Gastroesophageal sphincter (tissue), 4 donors: ENCODE results near the gene SNAP29. TPM values are rescaled to one million over a fixed set of nuclear protein-coding genes. Genes with fewer than 3 reads are reported as not detected.

Source experiments
- ATAC-seq: fragments of 150-250 bp; one replicate; pipeline ENCODE4 v1.9.1; 2016; ENCODE audit warnings: mild to moderate bottlenecking, moderate library complexity
- H3K27ac ChIP-seq, 4 donors: fragments of 200-600 bp; sonication (generic) in 3 of 4; 1 replicate in 3 of 4; 2 replicates in 1 of 4; pipeline ENCODE4 v1.5.1; 2016 to 2019
- H3K27me3 ChIP-seq: fragments of 200-600 bp; sonication (generic); one replicate; pipeline ENCODE4 v1.5.1; 2019
- H3K36me3 ChIP-seq, 2 donors: fragments of 200-600 bp; sonication (generic); one replicate each; pipeline ENCODE4 v1.5.1; 2019; ENCODE audit warnings: control low read depth in 1 of 2
- H3K4me1 ChIP-seq, 3 donors: fragments of 200-600 bp; sonication (generic); 1 replicate in 2 of 3; 2 replicates in 1 of 3; pipeline ENCODE4 v1.5.1; 2016 to 2019; ENCODE audit warnings: control low read depth in 2 of 3
- H3K4me3 ChIP-seq, 2 donors: fragments of 200-600 bp; sonication (generic); one replicate each; pipeline ENCODE4 v1.5.1; 2019; ENCODE audit warnings: mild to moderate bottlenecking in 1 of 2, moderate library complexity in 1 of 2
- H3K9me3 ChIP-seq, 3 donors: fragments of 200-600 bp; sonication (generic); one replicate each; pipeline ENCODE4 v1.5.1; 2017 to 2019; ENCODE audit warnings: control low read depth in 2 of 3
- EP300 ChIP-seq: sonication (generic); formaldehyde crosslinking; IDR thresholded peaks from one replicate; pipeline ENCODE4 v1.6.1; 2017; ENCODE audit warnings: antibody characterized with exemption, mild to moderate bottlenecking
- POLR2A ChIP-seq, 2 donors: fragments of 450-650 bp; IDR thresholded peaks; one replicate each; pipeline ENCODE4 v1.6.1; 2017; ENCODE audit warnings: antibody characterized with exemption in 2 of 2, mild to moderate bottlenecking in 2 of 2, moderate library complexity in 1 of 2
- POLR2AphosphoS5 ChIP-seq: sonication (generic); formaldehyde crosslinking; IDR thresholded peaks from one replicate; pipeline ENCODE4 v1.6.1; 2017; ENCODE audit warnings: antibody characterized with exemption
- WGBS, 2 donors: methylation state at CpG; one replicate each; pipeline ENCODE4 v1.1.5; 2018; ENCODE audit warnings: low coverage in 1 of 2; 5-methylcytosine and 5-hydroxymethylcytosine counted together
- total RNA-seq, 4 donors: library from RNA; depleted of rRNA; stranded (reverse); fragments of >200 nt; gene quantifications; one replicate each; pipeline ENCODE4 v1.1.0, GENCODE V29; 2016
- TF ChIP-seq, protein P1 (sequence below), 4 experiments: fragments of 200-600 bp in 2 of 4; fragments of 450-650 bp in 2 of 4; sonication (generic) in 1 of 4; IDR thresholded peaks; one replicate each; pipeline ENCODE4 v1.5.1; 2017 to 2019; ENCODE audit warnings: antibody characterized with exemption in 4 of 4, mild to moderate bottlenecking in 2 of 4, moderate library complexity in 2 of 4

The SNAP29 gene
- total RNA-seq, 4 donors from 2014 or later = 22.1 to 33.8 (median 27.1) TPM

DNA sequence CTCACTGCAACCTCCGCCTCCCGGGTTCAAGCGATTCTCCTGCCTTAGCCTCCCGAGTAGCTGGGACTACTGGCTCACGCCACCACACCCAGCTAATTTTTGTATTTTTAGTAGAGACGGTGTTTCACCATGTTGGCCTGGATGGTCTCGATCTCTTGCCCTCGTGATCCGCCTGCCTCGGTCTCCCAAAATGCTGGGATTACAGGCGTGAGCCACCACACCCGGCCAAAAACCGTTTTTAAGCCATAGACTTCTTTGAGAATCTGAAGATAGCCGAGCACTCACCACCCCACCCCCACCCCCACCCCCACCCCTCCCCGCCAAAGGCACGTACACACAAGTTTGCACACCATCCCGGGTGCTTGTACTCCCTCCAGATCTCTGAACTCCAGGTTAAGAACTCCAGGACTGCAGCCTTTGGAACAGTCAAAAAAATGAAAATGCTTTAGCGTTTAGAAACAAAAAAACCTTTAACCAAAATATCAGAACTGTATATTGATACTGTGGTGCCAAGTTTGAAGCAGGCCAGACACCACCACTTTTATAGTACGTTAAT lies 59.9 kb downstream of the SNAP29 start:
- peaks cover 0 to 57% (median 11%) of the 10 kb centered on the region in 3 donors for H3K4me1 ChIP-seq
- peak overlapping the region in 3 of 4 donors; percentile 89 to 100 (median 97) for H3K27ac ChIP-seq
- TF ChIP-seq, protein P1, sequence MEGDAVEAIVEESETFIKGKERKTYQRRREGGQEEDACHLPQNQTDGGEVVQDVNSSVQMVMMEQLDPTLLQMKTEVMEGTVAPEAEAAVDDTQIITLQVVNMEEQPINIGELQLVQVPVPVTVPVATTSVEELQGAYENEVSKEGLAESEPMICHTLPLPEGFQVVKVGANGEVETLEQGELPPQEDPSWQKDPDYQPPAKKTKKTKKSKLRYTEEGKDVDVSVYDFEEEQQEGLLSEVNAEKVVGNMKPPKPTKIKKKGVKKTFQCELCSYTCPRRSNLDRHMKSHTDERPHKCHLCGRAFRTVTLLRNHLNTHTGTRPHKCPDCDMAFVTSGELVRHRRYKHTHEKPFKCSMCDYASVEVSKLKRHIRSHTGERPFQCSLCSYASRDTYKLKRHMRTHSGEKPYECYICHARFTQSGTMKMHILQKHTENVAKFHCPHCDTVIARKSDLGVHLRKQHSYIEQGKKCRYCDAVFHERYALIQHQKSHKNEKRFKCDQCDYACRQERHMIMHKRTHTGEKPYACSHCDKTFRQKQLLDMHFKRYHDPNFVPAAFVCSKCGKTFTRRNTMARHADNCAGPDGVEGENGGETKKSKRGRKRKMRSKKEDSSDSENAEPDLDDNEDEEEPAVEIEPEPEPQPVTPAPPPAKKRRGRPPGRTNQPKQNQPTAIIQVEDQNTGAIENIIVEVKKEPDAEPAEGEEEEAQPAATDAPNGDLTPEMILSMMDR (IDR thresholded peaks at IDR 0.05) = no peak
- TF ChIP-seq POLR2A (IDR thresholded peaks at IDR 0.05) (no peak), POLR2AphosphoS5 (no peak), EP300 (no peak)
- H3K36me3 ChIP-seq = no peaks in the 10 kb centered on the region
- no peaks in the 10 kb centered on the region for H3K27me3 ChIP-seq
- no peaks in the 10 kb centered on the region for H3K9me3 ChIP-seq
- 0 to 1% methylated on average over 3 to 12 of the region's 19 CpGs for WGBS, 2 donors
- ATAC-seq = no peak
- H3K4me3 ChIP-seq = peak overlapping the region; percentile 73 to 95

DNA sequence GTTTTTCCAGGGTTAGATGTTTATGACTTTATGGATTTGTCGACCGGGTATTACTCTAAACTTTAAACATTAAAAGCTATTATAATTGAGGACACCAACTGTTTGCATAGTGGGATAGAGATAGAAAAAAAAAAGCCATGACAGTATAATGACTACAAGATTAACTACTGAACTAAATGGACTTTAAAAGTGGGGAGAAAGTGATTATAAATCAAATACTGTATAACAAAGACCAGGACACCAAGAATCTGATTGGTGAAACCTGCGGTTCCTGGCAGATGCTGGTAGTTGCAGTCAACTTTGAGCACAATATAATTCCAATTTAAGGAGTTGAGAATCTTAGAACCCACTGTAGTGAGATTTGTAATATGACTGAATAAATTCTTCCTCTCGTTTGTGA lies 60.9 kb downstream of the SNAP29 start:
- Histone ChIP-seq H3K4me1 (peaks cover 0 to 67% (median 11%) of the 10 kb centered on the region in 3 donors), H3K4me3 (peak overlapping the region; percentile 73 to 95), H3K9me3 (no peaks in the 10 kb centered on the region), H3K27ac (peak overlapping the region in 3 of 4 donors; percentile 51 to 100 (median 58)), H3K36me3 (no peaks in the 10 kb centered on the region), H3K27me3 (no peaks in the 10 kb centered on the region)
- 5 to 8% methylated on average over 4 of the region's 4 CpGs for WGBS, 2 donors
- ATAC-seq = no peak
- TF ChIP-seq POLR2AphosphoS5 = no peak
- no peak for TF ChIP-seq EP300
- TF ChIP-seq, protein P1 (IDR thresholded peaks at IDR 0.05) = no peak

DNA sequence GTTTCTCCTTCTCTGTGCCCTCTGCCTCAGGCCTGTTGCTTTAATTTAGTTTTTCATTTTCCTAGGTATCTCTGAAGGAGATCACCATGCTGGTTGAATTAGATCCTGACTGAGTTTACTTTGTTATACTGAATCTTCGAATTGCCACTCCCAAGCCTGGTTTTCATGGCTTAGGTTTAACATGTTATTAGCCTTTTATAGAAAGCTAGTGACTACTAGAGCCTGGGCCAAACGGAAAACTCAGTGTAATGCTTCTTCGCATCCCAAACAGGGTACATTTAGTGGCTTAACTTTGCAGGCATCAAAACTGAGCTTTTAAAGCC lies 62.0 kb downstream of the SNAP29 start:
- H3K27ac ChIP-seq = peak overlapping the region in 3 of 4 donors; percentile 51 to 100 (median 58)
- no peak for ATAC-seq
- 22 to 23% methylated on average over 3 of the region's 3 CpGs for WGBS, 2 donors

DNA sequence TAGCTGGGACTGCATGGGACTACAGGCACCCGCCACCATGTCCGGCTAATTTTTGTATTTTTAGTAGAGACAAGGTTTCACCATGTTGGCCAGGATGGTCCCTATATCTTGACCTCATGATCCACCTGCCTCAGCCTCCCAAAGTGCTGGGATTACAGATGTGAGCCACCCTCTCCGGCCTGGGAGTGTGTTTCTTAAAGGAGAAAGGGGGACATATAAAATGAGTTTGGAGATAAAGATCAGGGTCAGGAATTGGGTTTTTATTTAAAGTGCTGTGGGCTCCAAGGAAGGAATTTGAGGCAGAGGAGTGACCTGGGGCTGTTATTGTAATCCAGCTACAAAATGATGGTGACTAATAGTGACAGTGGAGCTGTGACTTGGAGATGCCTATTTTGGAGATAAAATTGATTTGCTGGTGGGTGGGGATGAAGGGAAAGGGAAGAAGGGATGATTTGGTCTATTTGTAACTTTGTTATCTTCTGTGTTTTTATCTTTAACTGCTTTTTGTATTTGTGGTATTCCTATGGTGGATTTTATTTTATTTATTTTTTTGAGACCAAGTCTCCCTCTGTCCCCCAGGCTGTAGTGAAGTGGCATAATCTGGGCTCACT lies 63.4 kb downstream of the SNAP29 start:
- no peak overlapping the region for H3K27ac ChIP-seq
- H3K9me3 ChIP-seq = no peaks in the 10 kb centered on the region
- TF ChIP-seq POLR2A (IDR thresholded peaks at IDR 0.05) (no peak), POLR2AphosphoS5 (no peak), EP300 (no peak)
- TF ChIP-seq, protein P1 (IDR thresholded peaks at IDR 0.05) = no peak
- H3K27me3 ChIP-seq = no peaks in the 10 kb centered on the region
- H3K4me1 ChIP-seq = peaks cover 0 to 82% (median 18%) of the 10 kb centered on the region in 3 donors
- WGBS, 2 donors = 0 to 58% methylated on average over 1 to 3 of the region's 3 CpGs
- no peaks in the 10 kb centered on the region for H3K36me3 ChIP-seq
- ATAC-seq = no peak
- H3K4me3 ChIP-seq = no peak overlapping the region

More for the DNA sequence above, 62.0 kb downstream of the SNAP29 start:
- no peaks in the 10 kb centered on the region for H3K27me3 ChIP-seq
- H3K9me3 ChIP-seq = no peaks in the 10 kb centered on the region
- peak overlapping the region; percentile 73 to 95 for H3K4me3 ChIP-seq
- no peak for TF ChIP-seq POLR2AphosphoS5
- TF ChIP-seq, protein P1 (IDR thresholded peaks at IDR 0.05) = no peak
- no peak for TF ChIP-seq EP300
- no peak for TF ChIP-seq POLR2A (IDR thresholded peaks at IDR 0.05)
- H3K4me1 ChIP-seq = peaks cover 0 to 78% (median 11%) of the 10 kb centered on the region in 3 donors
- H3K36me3 ChIP-seq = no peaks in the 10 kb centered on the region

DNA sequence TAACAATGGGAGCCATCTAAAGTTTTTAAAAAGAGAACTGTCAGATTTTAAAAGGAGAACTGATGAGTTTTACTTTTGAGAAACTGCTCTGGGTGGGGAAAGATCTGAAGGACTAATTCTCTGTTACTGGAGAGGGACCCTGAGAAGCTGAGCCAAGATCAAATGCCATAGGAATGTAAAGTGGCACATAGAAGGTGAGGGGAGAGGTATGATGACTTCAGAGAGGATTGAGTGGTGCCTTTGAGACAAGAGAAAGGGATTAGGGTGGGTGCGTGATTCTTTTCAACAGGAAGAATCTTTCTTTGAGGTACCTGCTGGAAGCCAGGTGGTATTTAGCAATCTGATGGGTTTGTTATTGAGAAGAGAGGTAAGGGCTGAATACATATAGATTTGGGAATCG lies 67.4 kb downstream of the SNAP29 start:
- no peak for ATAC-seq
- TF ChIP-seq POLR2AphosphoS5 = no peak
- TF ChIP-seq, protein P1 (IDR thresholded peaks at IDR 0.05) = no peak
- no peak for TF ChIP-seq EP300
- TF ChIP-seq POLR2A (IDR thresholded peaks at IDR 0.05) = no peak
- no peak overlapping the region for H3K4me3 ChIP-seq
- H3K27me3 ChIP-seq = no peaks in the 10 kb centered on the region
- peaks cover 0 to 79% (median 13%) of the 10 kb centered on the region in 3 donors for H3K4me1 ChIP-seq
- 78% methylated on average over 2 of the region's 2 CpGs; no CpG with 5 or more reads in 1 of the 2 donors for whole genome bisulfite sequencing, 2 donors
- no peak overlapping the region for H3K27ac ChIP-seq
- H3K9me3 ChIP-seq = no peaks in the 10 kb centered on the region
- H3K36me3 ChIP-seq = no peaks in the 10 kb centered on the region
